ENCODE measurements around the gene CYTH3. TPM values are rescaled to one million over a fixed set of nuclear protein-coding genes. Genes with fewer than 3 reads are reported as not detected.
"Not testable (repeated sequence)": the region's sequence is repeated elsewhere in the genome, so short reads cannot be mapped to it uniquely, and the experiment has no call there.

The CYTH3 gene
- total and polyA plus RNA-seq, 7 donors: 6.1 to 15.0 (median 13.5) TPM

DNA sequence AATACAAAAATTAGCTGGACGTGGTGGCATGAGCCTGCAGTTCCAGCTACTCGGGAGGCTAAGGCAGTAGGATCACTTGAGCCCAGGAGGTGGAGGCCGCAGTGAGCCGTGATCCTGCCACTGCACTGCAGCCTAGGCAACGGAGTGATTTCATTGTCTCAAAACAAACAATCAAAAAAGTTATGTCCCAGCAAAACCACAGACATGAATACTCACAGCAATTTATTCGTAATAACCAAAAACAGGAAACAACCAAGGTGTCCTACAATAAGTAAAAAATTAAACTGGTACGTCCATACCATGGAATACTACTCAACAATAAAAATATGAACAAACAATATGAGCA lies 11.6 kb upstream of the CYTH3 start:
- ATAC-seq (no peak), DNase-seq (no peak)
- TF ChIP-seq, protein P1, sequence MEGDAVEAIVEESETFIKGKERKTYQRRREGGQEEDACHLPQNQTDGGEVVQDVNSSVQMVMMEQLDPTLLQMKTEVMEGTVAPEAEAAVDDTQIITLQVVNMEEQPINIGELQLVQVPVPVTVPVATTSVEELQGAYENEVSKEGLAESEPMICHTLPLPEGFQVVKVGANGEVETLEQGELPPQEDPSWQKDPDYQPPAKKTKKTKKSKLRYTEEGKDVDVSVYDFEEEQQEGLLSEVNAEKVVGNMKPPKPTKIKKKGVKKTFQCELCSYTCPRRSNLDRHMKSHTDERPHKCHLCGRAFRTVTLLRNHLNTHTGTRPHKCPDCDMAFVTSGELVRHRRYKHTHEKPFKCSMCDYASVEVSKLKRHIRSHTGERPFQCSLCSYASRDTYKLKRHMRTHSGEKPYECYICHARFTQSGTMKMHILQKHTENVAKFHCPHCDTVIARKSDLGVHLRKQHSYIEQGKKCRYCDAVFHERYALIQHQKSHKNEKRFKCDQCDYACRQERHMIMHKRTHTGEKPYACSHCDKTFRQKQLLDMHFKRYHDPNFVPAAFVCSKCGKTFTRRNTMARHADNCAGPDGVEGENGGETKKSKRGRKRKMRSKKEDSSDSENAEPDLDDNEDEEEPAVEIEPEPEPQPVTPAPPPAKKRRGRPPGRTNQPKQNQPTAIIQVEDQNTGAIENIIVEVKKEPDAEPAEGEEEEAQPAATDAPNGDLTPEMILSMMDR (IDR thresholded peaks at IDR 0.05): no peak
- Histone ChIP-seq H3K36me3 (ENCODE audit: insufficient read depth in 1 of 2, low read depth in 1 of 2) (no peaks in the 10 kb centered on the region), H3K27ac (no peak overlapping the region), H3K27me3 (ENCODE audit: insufficient read depth in 3 of 3, low read length in 2 of 3) (no peaks in the 10 kb centered on the region), H3K4me3 (no peak overlapping the region), H3K9me3 (no peaks in the 10 kb centered on the region), H3K4me1 (no peaks in the 10 kb centered on the region)
- 91 to 97% (median 92%) methylated on average over 7 of the region's 7 CpGs for WGBS, 3 donors
- intact Hi-C loops (cut with DNase I): no loop called here

DNA sequence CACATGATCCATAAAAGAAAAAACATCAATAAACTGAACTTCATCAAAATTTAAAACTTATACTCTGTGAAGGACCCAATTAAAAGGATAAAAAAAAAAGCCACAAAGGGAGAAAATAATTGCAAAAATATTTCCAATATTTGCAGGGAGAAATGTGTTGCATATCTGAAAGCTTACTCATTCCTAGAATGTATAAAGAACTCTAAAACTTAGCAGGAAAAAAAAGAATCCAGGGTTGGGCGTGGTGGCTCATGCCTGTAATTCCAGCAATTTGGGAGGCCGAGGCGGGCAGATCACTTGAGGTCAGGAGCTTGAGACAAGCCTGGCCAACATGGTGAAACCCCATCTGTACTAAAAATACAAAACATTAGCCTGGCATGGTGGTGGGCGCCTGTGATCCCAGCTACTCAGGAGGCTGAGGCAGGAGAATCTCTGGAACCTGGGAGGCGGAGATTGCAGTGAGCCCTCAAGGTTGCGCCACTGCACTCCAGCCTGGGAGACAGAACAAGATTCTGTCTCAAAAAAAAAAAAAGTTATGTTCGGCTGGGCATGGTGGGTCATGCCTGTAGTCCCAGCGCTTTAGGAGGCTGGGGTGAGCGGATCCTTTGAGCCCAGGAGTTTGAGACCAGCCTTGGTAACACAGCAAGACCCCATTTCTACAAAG lies 11.1 kb upstream of the CYTH3 start:
- H3K36me3 ChIP-seq (ENCODE audit: insufficient read depth in 1 of 2, low read depth in 1 of 2); H3K4me3 ChIP-seq; DNase-seq; H3K27ac ChIP-seq; H3K4me1 ChIP-seq; H3K9me3 ChIP-seq; ATAC-seq; H3K27me3 ChIP-seq (ENCODE audit: insufficient read depth in 3 of 3, low read length in 2 of 3); intact Hi-C loops (cut with DNase I): not testable (repeated sequence)
- WGBS, 3 donors: 78 to 89% (median 80%) methylated on average over 9 of the region's 9 CpGs

DNA sequence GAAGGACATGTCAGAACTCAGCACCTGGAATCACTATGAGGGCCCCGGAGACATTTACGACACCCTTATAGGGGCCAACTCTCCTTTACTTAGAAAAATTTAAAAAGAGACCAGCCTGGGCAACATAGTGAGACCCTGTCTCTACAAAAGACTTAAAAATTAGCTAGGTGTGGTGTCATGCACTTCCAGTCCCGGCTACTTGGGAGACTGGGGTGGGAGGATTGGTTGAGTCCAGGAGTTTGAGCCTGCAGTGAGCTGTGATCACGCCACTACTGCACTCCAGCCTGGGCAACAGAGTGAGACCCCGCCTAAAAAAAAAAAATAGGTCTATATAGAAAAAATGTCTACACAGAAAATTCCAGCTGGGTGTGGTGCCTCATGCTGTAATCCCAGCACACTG lies 7.5 kb upstream of the CYTH3 start:
- Histone ChIP-seq H3K36me3 (ENCODE audit: insufficient read depth in 1 of 2, low read depth in 1 of 2) (no peaks in the 10 kb centered on the region), H3K27me3 (ENCODE audit: insufficient read depth in 3 of 3, low read length in 2 of 3) (no peaks in the 10 kb centered on the region), H3K4me3 (no peak overlapping the region), H3K27ac (no peak overlapping the region), H3K9me3 (no peaks in the 10 kb centered on the region), H3K4me1 (no peaks in the 10 kb centered on the region)
- no peak for DNase-seq
- ATAC-seq: no peak
- TF ChIP-seq, protein P1 (IDR thresholded peaks at IDR 0.05): no peak
- intact Hi-C loops (cut with DNase I): no loop called here
- WGBS, 3 donors: 90 to 95% (median 92%) methylated on average over 5 of the region's 5 CpGs

DNA sequence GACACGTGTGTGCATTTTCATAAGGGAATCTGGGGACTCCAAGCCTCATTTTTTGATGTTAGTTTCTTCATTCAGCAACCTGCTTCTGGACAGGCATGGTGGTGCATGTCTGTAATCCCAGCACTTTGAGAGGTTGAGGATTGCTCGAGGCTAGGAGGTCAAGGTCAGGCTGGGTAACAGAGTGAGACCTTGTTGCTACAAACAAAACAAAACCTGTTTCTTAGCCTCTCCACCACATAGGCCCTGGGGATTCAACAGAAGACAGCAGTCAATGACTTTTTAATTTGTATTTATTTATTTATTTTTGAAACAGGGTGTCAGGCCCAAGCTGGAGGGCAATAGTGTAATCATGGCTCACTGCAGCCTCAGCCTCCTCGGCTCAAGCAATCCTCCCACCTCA lies 6.9 kb upstream of the CYTH3 start:
- DNase-seq: no peak
- no peaks in the 10 kb centered on the region for H3K9me3 ChIP-seq
- no peak overlapping the region for H3K27ac ChIP-seq
- intact Hi-C loops (cut with DNase I): no loop called here
- H3K36me3 ChIP-seq (ENCODE audit: insufficient read depth in 1 of 2, low read depth in 1 of 2): no peaks in the 10 kb centered on the region
- H3K4me1 ChIP-seq: no peaks in the 10 kb centered on the region
- WGBS, 3 donors: 63 to 72% (median 64%) methylated on average over 3 of the region's 3 CpGs
- H3K27me3 ChIP-seq (ENCODE audit: insufficient read depth in 3 of 3, low read length in 2 of 3): no peaks in the 10 kb centered on the region
- no peak overlapping the region for H3K4me3 ChIP-seq
- ATAC-seq: no peak
- TF ChIP-seq, protein P1 (IDR thresholded peaks at IDR 0.05): no peak

DNA sequence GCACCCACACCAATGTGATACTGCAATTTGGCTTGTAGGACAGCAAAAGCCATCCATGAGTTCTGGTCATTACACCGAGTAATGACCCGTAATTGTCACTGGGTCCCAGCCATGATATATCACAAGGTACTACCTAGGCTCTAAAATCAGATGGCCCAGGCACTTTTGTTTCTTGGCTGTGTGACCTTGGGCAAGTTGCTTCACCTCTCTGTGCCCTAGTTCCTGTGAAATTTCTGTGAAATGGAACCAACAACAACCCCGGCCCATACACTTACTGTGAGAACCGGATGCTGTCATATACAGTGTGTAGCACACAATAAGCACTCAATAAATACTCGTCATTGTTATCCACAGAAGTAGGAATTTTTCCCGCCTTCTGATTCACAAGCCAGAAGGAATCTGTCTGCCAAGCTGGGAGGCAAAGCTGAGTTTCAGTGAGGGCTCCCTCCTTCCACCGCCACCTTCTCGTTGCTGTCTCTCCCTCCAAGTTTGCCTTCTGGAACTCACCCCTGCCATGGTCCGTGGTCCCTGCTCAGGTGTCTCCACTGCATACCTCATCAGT lies 6.4 kb upstream of the CYTH3 start:
- Histone ChIP-seq H3K4me1 (no peaks in the 10 kb centered on the region), H3K36me3 (ENCODE audit: insufficient read depth in 1 of 2, low read depth in 1 of 2) (no peaks in the 10 kb centered on the region), H3K4me3 (no peak overlapping the region), H3K9me3 (no peaks in the 10 kb centered on the region), H3K27me3 (ENCODE audit: insufficient read depth in 3 of 3, low read length in 2 of 3) (no peaks in the 10 kb centered on the region), H3K27ac (no peak overlapping the region)
- ATAC-seq: no peak
- intact Hi-C loops (cut with DNase I): no loop called here
- TF ChIP-seq, protein P1 (IDR thresholded peaks at IDR 0.05): no peak
- DNase-seq: no peak
- 85 to 92% (median 90%) methylated on average over 9 of the region's 9 CpGs for WGBS, 3 donors
